Kidney (tissue), 14 donors: ENCODE results near the gene DTX1. TPM values are rescaled to one million over a fixed set of nuclear protein-coding genes. Genes with fewer than 3 reads are reported as not detected.

Experiments used
- DNase-seq, 5 donors: peaks; one replicate each; pipeline ENCODE4 v3.0.0-alpha.2; 2013 to 2020
- FAIRE-seq: peaks from 2 replicates; lab custom pipeline; 2012; peaks lifted over from hg19 to GRCh38; lab: Jason Lieb, UNC
- H3K27ac ChIP-seq, 2 donors: one replicate each; pipeline ENCODE4 v1.7.0; 2013; ENCODE audit warnings: low read depth in 2 of 2, low read length in 2 of 2, inconsistent platforms in 1 of 2
- H3K27me3 ChIP-seq: one replicate; pipeline ENCODE4 v1.7.1; 2013; ENCODE audit warnings: low read length, inconsistent platforms; ENCODE audit not compliant: control insufficient read depth, insufficient read depth
- H3K36me3 ChIP-seq, 3 donors: one replicate each; pipeline versions ENCODE4 v1.7.0 to v1.7.1; 2013; ENCODE audit warnings: low read length in 3 of 3, control low read depth in 1 of 3, inconsistent platforms in 1 of 3; ENCODE audit not compliant: insufficient read depth in 3 of 3, control insufficient read depth in 2 of 3
- H3K4me1 ChIP-seq, 3 donors: one replicate each; pipeline versions ENCODE4 v1.7.0 to v1.7.1; 2013; ENCODE audit warnings: low read length in 3 of 3, inconsistent platforms in 1 of 3, low read depth in 1 of 3; ENCODE audit not compliant: control insufficient read depth in 2 of 3, insufficient read depth in 2 of 3
- H3K4me3 ChIP-seq, 3 donors: one replicate each; pipeline versions ENCODE4 v1.7.0 to v1.8.1; 2013; ENCODE audit warnings: low read length in 3 of 3, control low read depth in 1 of 3, inconsistent platforms in 1 of 3
- H3K9ac ChIP-seq, 3 donors: one replicate each; pipeline versions ENCODE4 v1.7.0 to v1.7.1; 2013; ENCODE audit warnings: low read length in 3 of 3, control low read depth in 1 of 3, inconsistent platforms in 1 of 3
- H3K9me3 ChIP-seq, 3 donors: one replicate each; pipeline versions ENCODE4 v1.7.0 to v1.7.1; 2013; ENCODE audit warnings: low read length in 3 of 3, control low read depth in 1 of 3, inconsistent platforms in 1 of 3; ENCODE audit not compliant: control insufficient read depth in 2 of 3, insufficient read depth in 1 of 3
- intact Hi-C: fragments of 100-400 bp; cut with DNase I; formaldehyde crosslinking; loops from one replicate; pipeline ENCODE4 v1.11.1; 2022
- polyA plus RNA-seq: library from polyadenylated mRNA; stranded (reverse); fragments of 350-450 nt; fragmentation: Illumina TruSeq; extraction: RNeasy Lipid Tissue Mini Kit (QIAGEN cat#74804); gene quantifications from one replicate; pipeline ENCODE4 v1.2.3, GENCODE V29; 2014; ENCODE audit warnings: low read depth, low replicate concordance; ENCODE audit not compliant: insufficient read depth
- total RNA-seq: library from RNA; stranded (reverse); fragmentation: NEBNext Ultra II Directional; extraction: Animal tissue kit (Norgen Biotek cat#: 25700); gene quantifications from one replicate; pipeline ENCODE4 v1.2.1, GENCODE V29; 2021
- TF ChIP-seq, protein P1 (sequence below): IDR thresholded peaks from 3 replicates; pipeline ENCODE4 v1.5.1; 2012; ENCODE audit warnings: mild to moderate bottlenecking, moderate library complexity, borderline replicate concordance; ENCODE audit not compliant: insufficient read depth; ENCODE audit errors: extremely low read depth
- donor health status: control.
- donor health status: control.
- donor health status: control.
- donor health status: control.
- donor health status: control.
- donor health status: DM: yes; HTN: yes; CAD: no.
- donor health status: Normal renal cell carcinoma (clear cell type).

Gene DTX1
- total and polyA plus RNA-seq, 2 donors from 2014 or later, result 4.9 to 7.3 TPM

GRCh38 chr12:113044516-113044915, 12.0 kb upstream of the DTX1 start:
- DNase-seq, result no peak
- Histone ChIP-seq H3K27ac (no peak overlapping the region), H3K36me3 (no peaks in the 10 kb centered on the region), H3K9me3 (no peaks in the 10 kb centered on the region), H3K4me3 (no peak overlapping the region), H3K27me3 (no peaks in the 10 kb centered on the region), H3K4me1 (peaks cover 0 to 4% (median 0%) of the 10 kb centered on the region in 3 donors), H3K9ac (no peak overlapping the region)
- TF ChIP-seq, protein P1, sequence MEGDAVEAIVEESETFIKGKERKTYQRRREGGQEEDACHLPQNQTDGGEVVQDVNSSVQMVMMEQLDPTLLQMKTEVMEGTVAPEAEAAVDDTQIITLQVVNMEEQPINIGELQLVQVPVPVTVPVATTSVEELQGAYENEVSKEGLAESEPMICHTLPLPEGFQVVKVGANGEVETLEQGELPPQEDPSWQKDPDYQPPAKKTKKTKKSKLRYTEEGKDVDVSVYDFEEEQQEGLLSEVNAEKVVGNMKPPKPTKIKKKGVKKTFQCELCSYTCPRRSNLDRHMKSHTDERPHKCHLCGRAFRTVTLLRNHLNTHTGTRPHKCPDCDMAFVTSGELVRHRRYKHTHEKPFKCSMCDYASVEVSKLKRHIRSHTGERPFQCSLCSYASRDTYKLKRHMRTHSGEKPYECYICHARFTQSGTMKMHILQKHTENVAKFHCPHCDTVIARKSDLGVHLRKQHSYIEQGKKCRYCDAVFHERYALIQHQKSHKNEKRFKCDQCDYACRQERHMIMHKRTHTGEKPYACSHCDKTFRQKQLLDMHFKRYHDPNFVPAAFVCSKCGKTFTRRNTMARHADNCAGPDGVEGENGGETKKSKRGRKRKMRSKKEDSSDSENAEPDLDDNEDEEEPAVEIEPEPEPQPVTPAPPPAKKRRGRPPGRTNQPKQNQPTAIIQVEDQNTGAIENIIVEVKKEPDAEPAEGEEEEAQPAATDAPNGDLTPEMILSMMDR, result no peak
- FAIRE-seq, result no peak
- intact Hi-C loops, result no loop called here

- H3K27ac ChIP-seq, result no peak overlapping the region
- H3K27me3 ChIP-seq, result no peaks in the 10 kb centered on the region
- no peaks in the 10 kb centered on the region for H3K9me3 ChIP-seq
- peak in 4 of 5 donors; percentile 72 to 83 (median 76) for DNase-seq
- no peak for FAIRE-seq
- intact Hi-C loops, result no loop called here
- no peaks in the 10 kb centered on the region for H3K36me3 ChIP-seq
- H3K9ac ChIP-seq, result no peak overlapping the region
- H3K4me1 ChIP-seq, result no peaks in the 10 kb centered on the region
- no peak overlapping the region for H3K4me3 ChIP-seq
- TF ChIP-seq, protein P1, result peak; percentile 85
Measured at GRCh38 chr12:113048716-113049127, 7.8 kb upstream of the DTX1 start.

DNA sequence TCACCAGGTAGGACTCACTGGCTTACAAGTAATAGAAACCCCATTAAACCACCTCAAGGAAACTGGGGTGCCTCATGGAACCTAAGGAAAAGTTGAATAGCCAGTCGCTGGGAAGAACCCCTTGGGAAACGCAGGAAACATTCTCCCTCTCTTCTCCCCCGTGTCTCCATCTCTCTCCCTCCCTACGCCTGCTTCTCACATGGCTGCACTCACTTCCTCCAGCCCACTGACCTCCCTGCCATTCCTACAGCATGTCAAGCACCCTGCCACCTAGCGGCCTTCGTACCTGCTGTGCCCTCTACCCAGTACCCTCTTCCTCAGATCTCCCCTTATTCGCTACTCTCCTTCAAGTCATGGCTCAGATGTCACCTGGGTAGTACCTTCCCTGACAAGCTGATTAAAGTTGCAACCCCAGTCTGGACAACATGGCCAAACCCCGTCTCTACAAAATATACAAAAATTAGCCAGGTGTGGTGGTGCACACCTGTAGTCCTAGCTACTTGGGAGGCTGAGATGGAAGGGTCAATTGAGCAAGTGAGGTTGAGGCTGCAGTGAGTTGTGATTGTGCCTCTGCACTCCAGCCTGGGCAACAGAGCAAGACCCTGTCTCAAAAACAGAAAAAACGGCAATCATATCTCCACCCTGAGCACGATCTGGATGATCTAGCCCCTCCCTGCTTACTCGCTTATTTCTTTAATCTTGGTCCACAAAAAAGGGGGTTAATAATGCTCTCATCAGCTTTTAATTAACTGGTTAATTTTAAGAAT, 6.4 kb upstream of the DTX1 start:
- peak; percentile 77 to 89 (median 84) for DNase-seq
- FAIRE-seq, result no peak
- no peaks in the 10 kb centered on the region for H3K36me3 ChIP-seq
- no peak overlapping the region for H3K4me3 ChIP-seq
- H3K27ac ChIP-seq, result no peak overlapping the region
- intact Hi-C loops, result no loop called here
- TF ChIP-seq, protein P1, result peak; percentile 29
- no peaks in the 10 kb centered on the region for H3K9me3 ChIP-seq
- H3K27me3 ChIP-seq, result no peaks in the 10 kb centered on the region
- H3K9ac ChIP-seq, result no peak overlapping the region
- H3K4me1 ChIP-seq, result no peaks in the 10 kb centered on the region
